A549 (cell line): ENCODE measurements around the gene LHX1.

ENCODE experiments used
- CHD2 ChIP-seq: fragments of 150-350 bp; IDR thresholded peaks from 2 replicates; pipeline ENCODE4 v1.6.1; 2014; ENCODE audit warnings: low read length; ENCODE audit not compliant: partially characterized antibody
- JUN ChIP-seq, 2 experiments: fragments of >200 bp; sonication (Bioruptor Twin); formaldehyde crosslinking; IDR thresholded peaks; 2 replicates in 1 of 2; 3 replicates in 1 of 2; pipeline ENCODE4 v1.6.1; 2016 to 2017
- POLR2A ChIP-seq: IDR thresholded peaks from 2 replicates; pipeline ENCODE4 v1.6.1; 2012; ENCODE audit warnings: mild to moderate bottlenecking, low read length
- RFX5 ChIP-seq: fragments of 450-650 bp; IDR thresholded peaks from 2 replicates; pipeline ENCODE4 v1.7.1; 2014; ENCODE audit warnings: antibody characterized with exemption, mild to moderate bottlenecking, moderate library complexity
- SMC3 ChIP-seq: fragments of >200 bp; sonication (Bioruptor Twin); formaldehyde crosslinking; IDR thresholded peaks from 3 replicates; pipeline ENCODE4 v1.6.1; 2018; ENCODE audit warnings: inconsistent platforms
- ZSCAN20 ChIP-seq: fragments of 250-450 bp; sonication (Bioruptor Pico); IDR thresholded peaks from 2 replicates; pipeline ENCODE4 v1.8.0; 2022; ENCODE audit warnings: mild to moderate bottlenecking, moderate library complexity
- TF ChIP-seq, protein P1 (sequence below): fragments of 150-350 bp; IDR thresholded peaks from 2 replicates; pipeline ENCODE4 v1.6.1; 2014; ENCODE audit warnings: low read depth, mild to moderate bottlenecking, low read length
- TF ChIP-seq, protein P2 (sequence below): fragments of >200 bp; sonication (Bioruptor Twin); formaldehyde crosslinking; IDR thresholded peaks from 3 replicates; pipeline ENCODE4 v1.5.1; 2016
- TF ChIP-seq, protein P3 (sequence below): fragments of 200-600 bp; sonication (generic); IDR thresholded peaks from 2 replicates; pipeline ENCODE4 v1.6.1; 2016; ENCODE audit warnings: antibody characterized with exemption, mild to moderate bottlenecking, moderate library complexity
- TF ChIP-seq, protein P4 (sequence below): fragments of 450-650 bp; IDR thresholded peaks from 2 replicates; pipeline ENCODE4 v1.6.1; 2014; ENCODE audit warnings: antibody characterized with exemption

DNA sequence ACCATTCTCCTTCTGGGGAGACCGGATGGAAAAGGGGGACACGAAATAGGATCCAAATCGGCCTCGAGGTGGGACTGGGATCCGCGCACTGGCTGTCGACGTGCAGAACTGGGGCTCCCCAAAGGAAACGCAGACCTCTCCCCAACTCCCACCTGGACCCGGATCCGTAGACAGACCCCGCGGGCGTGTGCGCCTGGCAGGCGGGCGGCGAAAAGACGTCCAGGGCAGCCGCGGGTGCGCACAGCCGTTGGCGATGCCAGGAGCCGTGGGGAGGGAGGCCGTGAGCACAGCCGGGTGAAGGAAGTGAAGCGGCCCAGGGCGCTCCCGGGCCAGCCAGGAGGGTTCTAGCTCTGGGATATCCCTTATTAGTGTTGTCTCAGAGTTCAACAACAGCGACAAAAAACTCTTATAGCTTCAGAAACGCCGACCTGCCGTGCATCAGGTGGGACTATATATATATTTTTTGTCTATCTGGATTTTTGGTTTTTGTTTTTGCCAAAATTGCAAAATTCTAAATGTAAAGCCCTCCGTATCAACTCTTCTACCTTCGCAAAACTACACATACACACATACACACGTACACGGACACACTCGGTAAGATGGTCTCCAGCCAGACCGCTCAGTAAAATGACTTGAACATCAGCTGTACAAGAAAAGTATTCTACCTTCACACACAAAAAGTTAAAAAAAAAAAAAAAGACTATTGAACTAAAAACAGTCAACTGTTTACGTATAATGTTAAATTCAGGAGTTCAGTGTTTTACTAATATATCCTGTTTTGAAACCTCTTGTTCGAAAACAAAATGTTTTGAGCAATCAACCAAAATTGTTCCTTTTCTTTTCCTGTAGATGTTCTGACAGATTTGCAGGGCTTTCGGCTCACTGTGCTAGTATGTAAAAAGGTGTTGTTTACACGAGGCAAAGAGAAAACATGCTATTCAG is 6.2 kb downstream of the LHX1 start:
- TF ChIP-seq, protein P1, sequence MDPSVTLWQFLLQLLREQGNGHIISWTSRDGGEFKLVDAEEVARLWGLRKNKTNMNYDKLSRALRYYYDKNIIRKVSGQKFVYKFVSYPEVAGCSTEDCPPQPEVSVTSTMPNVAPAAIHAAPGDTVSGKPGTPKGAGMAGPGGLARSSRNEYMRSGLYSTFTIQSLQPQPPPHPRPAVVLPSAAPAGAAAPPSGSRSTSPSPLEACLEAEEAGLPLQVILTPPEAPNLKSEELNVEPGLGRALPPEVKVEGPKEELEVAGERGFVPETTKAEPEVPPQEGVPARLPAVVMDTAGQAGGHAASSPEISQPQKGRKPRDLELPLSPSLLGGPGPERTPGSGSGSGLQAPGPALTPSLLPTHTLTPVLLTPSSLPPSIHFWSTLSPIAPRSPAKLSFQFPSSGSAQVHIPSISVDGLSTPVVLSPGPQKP, result no peak
- TF ChIP-seq, protein P2, sequence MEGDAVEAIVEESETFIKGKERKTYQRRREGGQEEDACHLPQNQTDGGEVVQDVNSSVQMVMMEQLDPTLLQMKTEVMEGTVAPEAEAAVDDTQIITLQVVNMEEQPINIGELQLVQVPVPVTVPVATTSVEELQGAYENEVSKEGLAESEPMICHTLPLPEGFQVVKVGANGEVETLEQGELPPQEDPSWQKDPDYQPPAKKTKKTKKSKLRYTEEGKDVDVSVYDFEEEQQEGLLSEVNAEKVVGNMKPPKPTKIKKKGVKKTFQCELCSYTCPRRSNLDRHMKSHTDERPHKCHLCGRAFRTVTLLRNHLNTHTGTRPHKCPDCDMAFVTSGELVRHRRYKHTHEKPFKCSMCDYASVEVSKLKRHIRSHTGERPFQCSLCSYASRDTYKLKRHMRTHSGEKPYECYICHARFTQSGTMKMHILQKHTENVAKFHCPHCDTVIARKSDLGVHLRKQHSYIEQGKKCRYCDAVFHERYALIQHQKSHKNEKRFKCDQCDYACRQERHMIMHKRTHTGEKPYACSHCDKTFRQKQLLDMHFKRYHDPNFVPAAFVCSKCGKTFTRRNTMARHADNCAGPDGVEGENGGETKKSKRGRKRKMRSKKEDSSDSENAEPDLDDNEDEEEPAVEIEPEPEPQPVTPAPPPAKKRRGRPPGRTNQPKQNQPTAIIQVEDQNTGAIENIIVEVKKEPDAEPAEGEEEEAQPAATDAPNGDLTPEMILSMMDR, result no peak
- TF ChIP-seq RFX5, result no peak
- TF ChIP-seq, protein P3, sequence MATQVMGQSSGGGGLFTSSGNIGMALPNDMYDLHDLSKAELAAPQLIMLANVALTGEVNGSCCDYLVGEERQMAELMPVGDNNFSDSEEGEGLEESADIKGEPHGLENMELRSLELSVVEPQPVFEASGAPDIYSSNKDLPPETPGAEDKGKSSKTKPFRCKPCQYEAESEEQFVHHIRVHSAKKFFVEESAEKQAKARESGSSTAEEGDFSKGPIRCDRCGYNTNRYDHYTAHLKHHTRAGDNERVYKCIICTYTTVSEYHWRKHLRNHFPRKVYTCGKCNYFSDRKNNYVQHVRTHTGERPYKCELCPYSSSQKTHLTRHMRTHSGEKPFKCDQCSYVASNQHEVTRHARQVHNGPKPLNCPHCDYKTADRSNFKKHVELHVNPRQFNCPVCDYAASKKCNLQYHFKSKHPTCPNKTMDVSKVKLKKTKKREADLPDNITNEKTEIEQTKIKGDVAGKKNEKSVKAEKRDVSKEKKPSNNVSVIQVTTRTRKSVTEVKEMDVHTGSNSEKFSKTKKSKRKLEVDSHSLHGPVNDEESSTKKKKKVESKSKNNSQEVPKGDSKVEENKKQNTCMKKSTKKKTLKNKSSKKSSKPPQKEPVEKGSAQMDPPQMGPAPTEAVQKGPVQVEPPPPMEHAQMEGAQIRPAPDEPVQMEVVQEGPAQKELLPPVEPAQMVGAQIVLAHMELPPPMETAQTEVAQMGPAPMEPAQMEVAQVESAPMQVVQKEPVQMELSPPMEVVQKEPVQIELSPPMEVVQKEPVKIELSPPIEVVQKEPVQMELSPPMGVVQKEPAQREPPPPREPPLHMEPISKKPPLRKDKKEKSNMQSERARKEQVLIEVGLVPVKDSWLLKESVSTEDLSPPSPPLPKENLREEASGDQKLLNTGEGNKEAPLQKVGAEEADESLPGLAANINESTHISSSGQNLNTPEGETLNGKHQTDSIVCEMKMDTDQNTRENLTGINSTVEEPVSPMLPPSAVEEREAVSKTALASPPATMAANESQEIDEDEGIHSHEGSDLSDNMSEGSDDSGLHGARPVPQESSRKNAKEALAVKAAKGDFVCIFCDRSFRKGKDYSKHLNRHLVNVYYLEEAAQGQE, result no peak
- TF ChIP-seq, protein P4, sequence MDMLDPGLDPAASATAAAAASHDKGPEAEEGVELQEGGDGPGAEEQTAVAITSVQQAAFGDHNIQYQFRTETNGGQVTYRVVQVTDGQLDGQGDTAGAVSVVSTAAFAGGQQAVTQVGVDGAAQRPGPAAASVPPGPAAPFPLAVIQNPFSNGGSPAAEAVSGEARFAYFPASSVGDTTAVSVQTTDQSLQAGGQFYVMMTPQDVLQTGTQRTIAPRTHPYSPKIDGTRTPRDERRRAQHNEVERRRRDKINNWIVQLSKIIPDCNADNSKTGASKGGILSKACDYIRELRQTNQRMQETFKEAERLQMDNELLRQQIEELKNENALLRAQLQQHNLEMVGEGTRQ, result no peak
- no peak for TF ChIP-seq JUN (IDR thresholded peaks at IDR 0.05)
- TF ChIP-seq ZSCAN20 (CRISPR knock-in tag), result no peak
- TF ChIP-seq POLR2A, result no peak
- TF ChIP-seq SMC3, result no peak
- no peak for TF ChIP-seq CHD2
